Activated T-cell treated with anti-CD3 and anti-CD28 coated beads, Interleukin-2, amount 50 U/mL, for 4 hours (primary cell): ENCODE data around the gene DNAH9. TPM values are rescaled to one million over a fixed set of nuclear protein-coding genes. Genes with fewer than 3 reads are reported as not detected.
A peak's percentile ranks its signal among the peaks of the same experiment; 100 is the strongest.

Experiments used
- ATAC-seq, 2 donors: fragments of 200-7000 bp; cut with Tn5 transposase; one replicate each; pipeline ENCODE4 v1.10.0; 2021
- DNase-seq: peaks from one replicate; pipeline ENCODE4 v3.0.0-alpha.2; 2020
- H3K27me3 Mint-ChIP-seq: one replicate; pipeline ENCODE4 v1.8.0; 2021; ENCODE audit warnings: low read depth, mixed read lengths
- H3K36me3 Mint-ChIP-seq: one replicate; pipeline ENCODE4 v1.8.0; 2022; ENCODE audit warnings: mixed read lengths; ENCODE audit not compliant: insufficient read depth
- H3K4me1 Mint-ChIP-seq: one replicate; pipeline ENCODE4 v1.8.0; 2021; ENCODE audit warnings: low read depth, mixed read lengths
- H3K4me3 Mint-ChIP-seq: one replicate; pipeline ENCODE4 v1.8.0; 2021; ENCODE audit warnings: mild to moderate bottlenecking, moderate library complexity, mixed read lengths
- H3K9me3 Mint-ChIP-seq: one replicate; pipeline ENCODE4 v1.8.0; 2021; ENCODE audit warnings: mixed read lengths
- total RNA-seq, 3 donors: library from RNA; stranded (reverse); gene quantifications; one replicate each; pipeline ENCODE4 v1.2.1, GENCODE V29; 2021

DNAH9 gene
- total RNA-seq, 3 donors from 2014 or later: not detected

GRCh38 chr17:11625878-11626277 is 27.6 kb downstream of the DNAH9 start:
- H3K4me1 Mint-ChIP-seq: no peaks in the 10 kb centered on the region
- ATAC-seq (no peak), DNase-seq (no peak)
- H3K36me3 Mint-ChIP-seq: no peaks in the 10 kb centered on the region
- no peak overlapping the region for H3K4me3 Mint-ChIP-seq
- H3K9me3 Mint-ChIP-seq: peaks cover under 1% of the 10 kb centered on the region
- H3K27me3 Mint-ChIP-seq: peaks cover 1% of the 10 kb centered on the region

GRCh38 chr17:11627301-11627940 is 29.2 kb downstream of the DNAH9 start:
- ATAC-seq: no peak
- no peaks in the 10 kb centered on the region for H3K4me1 Mint-ChIP-seq
- no peak overlapping the region for H3K4me3 Mint-ChIP-seq
- H3K36me3 Mint-ChIP-seq: no peaks in the 10 kb centered on the region
- H3K27me3 Mint-ChIP-seq: peaks cover 1% of the 10 kb centered on the region
- DNase-seq: no peak
- peaks cover 7% of the 10 kb centered on the region for H3K9me3 Mint-ChIP-seq

- H3K4me1 Mint-ChIP-seq: no peaks in the 10 kb centered on the region
- peaks cover 1% of the 10 kb centered on the region for H3K27me3 Mint-ChIP-seq
- H3K36me3 Mint-ChIP-seq: no peaks in the 10 kb centered on the region
- H3K9me3 Mint-ChIP-seq: peaks cover 10% of the 10 kb centered on the region
- DNase-seq: no peak
- H3K4me3 Mint-ChIP-seq: no peak overlapping the region
- no peak for ATAC-seq
Measured at GRCh38 chr17:11628374-11628773, 30.1 kb downstream of the DNAH9 start.

GRCh38 chr17:11628831-11629230 is 30.6 kb downstream of the DNAH9 start:
- H3K36me3 Mint-ChIP-seq: no peaks in the 10 kb centered on the region
- no peaks in the 10 kb centered on the region for H3K4me1 Mint-ChIP-seq
- DNase-seq (no peak), ATAC-seq (no peak)
- H3K27me3 Mint-ChIP-seq: peaks cover 1% of the 10 kb centered on the region
- H3K4me3 Mint-ChIP-seq: no peak overlapping the region
- peaks cover 10% of the 10 kb centered on the region for H3K9me3 Mint-ChIP-seq

- H3K4me1 Mint-ChIP-seq: no peaks in the 10 kb centered on the region
- H3K36me3 Mint-ChIP-seq: no peaks in the 10 kb centered on the region
- DNase-seq (no peak), ATAC-seq (no peak)
- H3K4me3 Mint-ChIP-seq: no peak overlapping the region
- H3K27me3 Mint-ChIP-seq: peaks cover 4% of the 10 kb centered on the region
- H3K9me3 Mint-ChIP-seq: peaks cover 9% of the 10 kb centered on the region
Measured at GRCh38 chr17:11636771-11637170, 38.5 kb downstream of the DNAH9 start.

- Mint-ChIP-seq H3K36me3 (no peaks in the 10 kb centered on the region), H3K27me3 (peaks cover 4% of the 10 kb centered on the region), H3K9me3 (peaks cover 5% of the 10 kb centered on the region), H3K4me3 (no peak overlapping the region), H3K4me1 (no peaks in the 10 kb centered on the region)
- DNase-seq (no peak), ATAC-seq (no peak)
Measured at GRCh38 chr17:11637796-11638195, 39.5 kb downstream of the DNAH9 start.

- peaks cover 4% of the 10 kb centered on the region for H3K27me3 Mint-ChIP-seq
- no peaks in the 10 kb centered on the region for H3K4me1 Mint-ChIP-seq
- DNase-seq: no peak
- peaks cover 3% of the 10 kb centered on the region for H3K9me3 Mint-ChIP-seq
- no peak overlapping the region for H3K4me3 Mint-ChIP-seq
- H3K36me3 Mint-ChIP-seq: no peaks in the 10 kb centered on the region
- ATAC-seq: no peak
Measured at GRCh38 chr17:11638700-11639265, 40.5 kb downstream of the DNAH9 start.

GRCh38 chr17:11639736-11640462 is 41.6 kb downstream of the DNAH9 start:
- no peak for ATAC-seq
- peaks cover 3% of the 10 kb centered on the region for H3K4me1 Mint-ChIP-seq
- H3K9me3 Mint-ChIP-seq: peaks cover 3% of the 10 kb centered on the region
- no peak for DNase-seq
- H3K27me3 Mint-ChIP-seq: peaks cover 4% of the 10 kb centered on the region
- H3K36me3 Mint-ChIP-seq: no peaks in the 10 kb centered on the region
- H3K4me3 Mint-ChIP-seq: no peak overlapping the region

GRCh38 chr17:11640463-11640814 is 42.2 kb downstream of the DNAH9 start:
- Mint-ChIP-seq H3K27me3 (peaks cover 4% of the 10 kb centered on the region), H3K4me1 (peaks cover 3% of the 10 kb centered on the region), H3K4me3 (no peak overlapping the region), H3K9me3 (peaks cover 3% of the 10 kb centered on the region), H3K36me3 (no peaks in the 10 kb centered on the region)
- no peak for DNase-seq
- no peak for ATAC-seq

- Mint-ChIP-seq H3K9me3 (peaks cover 3% of the 10 kb centered on the region), H3K4me3 (no peak overlapping the region), H3K27me3 (peaks cover 4% of the 10 kb centered on the region), H3K4me1 (peaks cover 3% of the 10 kb centered on the region), H3K36me3 (no peaks in the 10 kb centered on the region)
- ATAC-seq (no peak), DNase-seq (no peak)
Measured at GRCh38 chr17:11641521-11642275, 43.4 kb downstream of the DNAH9 start.

- no peak overlapping the region for H3K4me3 Mint-ChIP-seq
- H3K36me3 Mint-ChIP-seq: no peaks in the 10 kb centered on the region
- peaks cover 3% of the 10 kb centered on the region for H3K4me1 Mint-ChIP-seq
- no peak for DNase-seq
- H3K9me3 Mint-ChIP-seq: peaks cover 3% of the 10 kb centered on the region
- no peak for ATAC-seq
- peaks cover 4% of the 10 kb centered on the region for H3K27me3 Mint-ChIP-seq
Measured at GRCh38 chr17:11642655-11643054, 44.4 kb downstream of the DNAH9 start.

GRCh38 chr17:11643851-11644250 is 45.6 kb downstream of the DNAH9 start:
- Mint-ChIP-seq H3K4me1 (peaks cover 3% of the 10 kb centered on the region), H3K4me3 (no peak overlapping the region), H3K9me3 (peaks cover 2% of the 10 kb centered on the region), H3K36me3 (no peaks in the 10 kb centered on the region), H3K27me3 (peaks cover 4% of the 10 kb centered on the region)
- DNase-seq: no peak
- no peak for ATAC-seq

- Mint-ChIP-seq H3K36me3 (no peaks in the 10 kb centered on the region), H3K4me3 (no peak overlapping the region), H3K9me3 (no peaks in the 10 kb centered on the region), H3K4me1 (peaks cover 3% of the 10 kb centered on the region), H3K27me3 (peaks cover 4% of the 10 kb centered on the region)
- DNase-seq (peak; percentile 7), ATAC-seq (peak in 1 of 2 donors; percentile 30)
Measured at GRCh38 chr17:11644265-11645212, 46.3 kb downstream of the DNAH9 start.

GRCh38 chr17:11645426-11645825 is 47.2 kb downstream of the DNAH9 start:
- peaks cover 4% of the 10 kb centered on the region for H3K27me3 Mint-ChIP-seq
- no peaks in the 10 kb centered on the region for H3K9me3 Mint-ChIP-seq
- no peaks in the 10 kb centered on the region for H3K36me3 Mint-ChIP-seq
- DNase-seq (no peak), ATAC-seq (no peak)
- no peak overlapping the region for H3K4me3 Mint-ChIP-seq
- H3K4me1 Mint-ChIP-seq: peaks cover 3% of the 10 kb centered on the region
